HepG2 (cell line): ENCODE results near the gene ZFYVE27. TPM values are rescaled to one million over a fixed set of nuclear protein-coding genes. Genes with fewer than 3 reads are reported as not detected.

Experiments used
- NAIF1 ChIP-seq: sonication (generic); formaldehyde crosslinking; IDR thresholded peaks from 2 replicates; pipeline ENCODE4 v1.5.0; 2020; ENCODE audit warnings: mild to moderate bottlenecking, missing genetic modification reagents, borderline replicate concordance
- ZBTB20 ChIP-seq: sonication (generic); formaldehyde crosslinking; IDR thresholded peaks from 2 replicates; pipeline ENCODE4 v1.8.1; 2023; ENCODE audit warnings: missing genetic modification reagents, low read depth, mild to moderate bottlenecking, borderline replicate concordance
- ZNF282 ChIP-seq: fragments of 450-650 bp; IDR thresholded peaks from 2 replicates; pipeline ENCODE4 v1.6.1; 2018; ENCODE audit not compliant: partially characterized antibody
- ZNF556 ChIP-seq: sonication (generic); formaldehyde crosslinking; IDR thresholded peaks from 2 replicates; pipeline ENCODE4 v1.4.0; 2020; ENCODE audit warnings: mild to moderate bottlenecking, missing genetic modification reagents, borderline replicate concordance
- ZNF747 ChIP-seq: sonication (generic); formaldehyde crosslinking; IDR thresholded peaks from 2 replicates; pipeline ENCODE4 v1.8.1; 2023; ENCODE audit warnings: missing genetic modification reagents, mild to moderate bottlenecking, borderline replicate concordance
- ZNF839 ChIP-seq: sonication (generic); formaldehyde crosslinking; IDR thresholded peaks from 2 replicates; pipeline ENCODE4 v1.4.0; 2020; ENCODE audit warnings: missing genetic modification reagents, mild to moderate bottlenecking, borderline replicate concordance
- polyA plus RNA-seq, 8 experiments: library from polyadenylated mRNA; depleted of rRNA in 3 of 8; stranded (reverse) in 7 of 8; unstranded in 1 of 8; fragments of >200 nt; fragmentation: Illumina TruSeq in 4 of 8; extraction: Trizol in 4 of 8; gene quantifications; 2 replicates each; pipeline versions ENCODE4 v1.2.1 to v1.2.3, GENCODE V29; 2011 to 2016; ENCODE audit warnings: low read depth in 4 of 8, missing spikeins in 1 of 8, mixed read lengths in 1 of 8; ENCODE audit not compliant: insufficient read depth in 1 of 8
- total RNA-seq, 5 experiments: library from RNA; depleted of rRNA; stranded (reverse); fragments of >200 nt; fragmentation: Illumina TruSeq; extraction: Trizol; gene quantifications; 2 replicates each; pipeline ENCODE4 v1.2.3, GENCODE V29; 2016; ENCODE audit warnings: low read depth in 1 of 5
- TF ChIP-seq, protein P1 (sequence below): sonication (generic); formaldehyde crosslinking; IDR thresholded peaks from 2 replicates; pipeline ENCODE4 v1.4.0; 2020; ENCODE audit warnings: missing genetic modification reagents, borderline replicate concordance
- TF ChIP-seq, protein P2 (sequence below): sonication (generic); formaldehyde crosslinking; IDR thresholded peaks from 2 replicates; pipeline ENCODE4 v1.5.0; 2020; ENCODE audit warnings: mild to moderate bottlenecking, missing genetic modification reagents
- TF ChIP-seq, protein P3 (sequence below): sonication (generic); formaldehyde crosslinking; IDR thresholded peaks from 2 replicates; pipeline ENCODE4 v1.4.0; 2020; ENCODE audit warnings: missing genetic modification reagents

ZFYVE27 gene
- total and polyA plus RNA-seq, 2 of the 13 experiments (the other 11 are each of a cell fraction or from before 2014, with no cell fraction given) = 19.7 to 20.5 TPM

DNA sequence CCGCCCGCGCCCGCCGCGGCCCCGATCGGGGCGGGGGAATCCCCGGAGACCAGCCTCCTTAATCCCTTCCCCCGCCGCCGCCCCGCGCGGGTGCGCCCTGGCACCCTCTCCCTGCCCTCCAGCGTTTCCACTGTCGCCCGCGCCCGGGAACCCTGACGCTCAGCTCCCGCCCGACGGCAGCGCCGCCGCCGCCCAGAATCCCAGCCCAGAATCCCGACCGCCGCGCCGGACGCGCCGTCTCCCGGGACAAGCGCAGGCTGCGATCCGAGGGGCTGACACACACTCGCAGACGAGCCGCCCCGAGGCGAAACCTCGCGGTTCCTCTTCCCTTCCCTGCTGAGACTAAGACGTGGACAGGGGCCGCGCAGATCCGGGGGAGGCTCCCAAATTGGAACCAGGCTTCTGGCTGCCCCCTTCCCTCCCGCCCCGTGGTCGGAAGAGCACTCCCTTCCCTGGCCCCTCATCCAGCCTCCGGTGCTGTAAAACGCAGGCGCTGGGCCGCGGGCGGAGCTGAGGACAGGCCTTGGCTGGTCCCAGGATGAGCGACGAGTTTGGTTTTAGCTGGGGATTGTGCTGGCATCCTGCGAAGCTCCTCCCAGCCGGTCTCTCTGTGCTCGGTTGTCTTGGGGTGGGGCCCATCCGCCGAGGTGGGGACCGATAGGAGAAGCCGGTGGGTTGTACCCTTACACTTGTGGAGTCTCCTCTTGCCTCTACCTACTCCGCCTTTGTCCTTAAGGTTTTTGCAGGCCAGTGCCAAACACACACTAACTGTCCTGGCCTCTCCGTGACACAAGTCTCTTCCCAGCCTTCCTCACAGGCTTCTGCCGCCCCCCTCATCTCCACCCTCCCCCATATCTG is 22.3 kb upstream of the ZFYVE27 start (continued):
- TF ChIP-seq ZNF282 (no peak), ZNF839 (CRISPR knock-in tag) (no peak), ZBTB20 (no peak), NAIF1 (CRISPR knock-in tag) (no peak), ZNF556 (CRISPR knock-in tag) (no peak), ZNF747 (no peak)
- TF ChIP-seq, protein P1, sequence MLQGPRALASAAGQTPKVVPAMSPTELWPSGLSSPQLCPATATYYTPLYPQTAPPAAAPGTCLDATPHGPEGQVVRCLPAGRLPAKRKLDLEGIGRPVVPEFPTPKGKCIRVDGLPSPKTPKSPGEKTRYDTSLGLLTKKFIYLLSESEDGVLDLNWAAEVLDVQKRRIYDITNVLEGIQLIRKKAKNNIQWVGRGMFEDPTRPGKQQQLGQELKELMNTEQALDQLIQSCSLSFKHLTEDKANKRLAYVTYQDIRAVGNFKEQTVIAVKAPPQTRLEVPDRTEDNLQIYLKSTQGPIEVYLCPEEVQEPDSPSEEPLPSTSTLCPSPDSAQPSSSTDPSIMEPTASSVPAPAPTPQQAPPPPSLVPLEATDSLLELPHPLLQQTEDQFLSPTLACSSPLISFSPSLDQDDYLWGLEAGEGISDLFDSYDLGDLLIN (CRISPR knock-in tag) = no peak
- TF ChIP-seq, protein P2, sequence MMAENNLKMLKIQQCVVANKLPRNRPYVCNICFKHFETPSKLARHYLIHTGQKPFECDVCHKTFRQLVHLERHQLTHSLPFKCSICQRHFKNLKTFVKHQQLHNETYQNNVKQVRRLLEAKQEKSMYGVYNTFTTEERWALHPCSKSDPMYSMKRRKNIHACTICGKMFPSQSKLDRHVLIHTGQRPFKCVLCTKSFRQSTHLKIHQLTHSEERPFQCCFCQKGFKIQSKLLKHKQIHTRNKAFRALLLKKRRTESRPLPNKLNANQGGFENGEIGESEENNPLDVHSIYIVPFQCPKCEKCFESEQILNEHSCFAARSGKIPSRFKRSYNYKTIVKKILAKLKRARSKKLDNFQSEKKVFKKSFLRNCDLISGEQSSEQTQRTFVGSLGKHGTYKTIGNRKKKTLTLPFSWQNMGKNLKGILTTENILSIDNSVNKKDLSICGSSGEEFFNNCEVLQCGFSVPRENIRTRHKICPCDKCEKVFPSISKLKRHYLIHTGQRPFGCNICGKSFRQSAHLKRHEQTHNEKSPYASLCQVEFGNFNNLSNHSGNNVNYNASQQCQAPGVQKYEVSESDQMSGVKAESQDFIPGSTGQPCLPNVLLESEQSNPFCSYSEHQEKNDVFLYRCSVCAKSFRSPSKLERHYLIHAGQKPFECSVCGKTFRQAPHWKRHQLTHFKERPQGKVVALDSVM (CRISPR knock-in tag) = no peak
- TF ChIP-seq, protein P3, sequence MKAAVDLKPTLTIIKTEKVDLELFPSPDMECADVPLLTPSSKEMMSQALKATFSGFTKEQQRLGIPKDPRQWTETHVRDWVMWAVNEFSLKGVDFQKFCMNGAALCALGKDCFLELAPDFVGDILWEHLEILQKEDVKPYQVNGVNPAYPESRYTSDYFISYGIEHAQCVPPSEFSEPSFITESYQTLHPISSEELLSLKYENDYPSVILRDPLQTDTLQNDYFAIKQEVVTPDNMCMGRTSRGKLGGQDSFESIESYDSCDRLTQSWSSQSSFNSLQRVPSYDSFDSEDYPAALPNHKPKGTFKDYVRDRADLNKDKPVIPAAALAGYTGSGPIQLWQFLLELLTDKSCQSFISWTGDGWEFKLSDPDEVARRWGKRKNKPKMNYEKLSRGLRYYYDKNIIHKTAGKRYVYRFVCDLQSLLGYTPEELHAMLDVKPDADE = no peak
- TF ChIP-seq, all 625 proteins: peak for 0
